Occipital lobe (tissue), 2 donors: Measurements from ENCODE around the gene DPRX. TPM values are rescaled to one million over a fixed set of nuclear protein-coding genes. Genes with fewer than 3 reads are reported as not detected.

Experiments
- DNase-seq: peaks from one replicate; lab custom pipeline; 2025; lab: John Stamatoyannopoulos, UW
- total RNA-seq: library from RNA; depleted of rRNA; stranded (reverse); fragments of >200 nt; gene quantifications from one replicate; pipeline ENCODE4 v1.2.3, GENCODE V29; 2014

Gene DPRX, protein sequence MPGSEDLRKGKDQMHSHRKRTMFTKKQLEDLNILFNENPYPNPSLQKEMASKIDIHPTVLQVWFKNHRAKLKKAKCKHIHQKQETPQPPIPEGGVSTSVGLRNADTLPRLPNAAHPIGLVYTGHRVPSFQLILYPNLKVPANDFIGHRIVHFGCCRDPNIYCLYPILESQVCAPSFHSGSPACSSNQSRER
- total RNA-seq: not detected

DNA sequence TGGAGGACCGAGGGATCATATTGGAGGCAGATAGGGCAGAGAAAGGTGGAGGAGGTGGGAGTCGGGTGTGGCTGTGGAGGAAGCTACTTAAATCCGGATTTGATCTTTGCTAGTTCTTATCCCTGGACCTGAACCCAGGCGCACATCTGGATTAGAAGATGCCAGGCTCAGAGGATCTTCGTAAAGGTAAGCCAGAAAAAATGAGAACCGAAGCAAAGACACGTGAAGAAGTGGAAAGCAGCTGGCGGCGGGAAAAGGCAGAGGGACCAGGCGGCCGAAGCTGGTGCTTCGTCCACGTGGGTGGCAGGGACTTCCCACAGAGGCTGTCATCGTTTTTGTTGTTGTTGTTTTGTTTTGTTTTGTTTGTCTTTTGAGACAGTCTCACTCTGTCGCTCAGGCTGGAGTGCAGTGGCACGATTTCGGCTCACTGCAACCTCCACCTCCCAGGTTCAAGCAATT lies at the start of gene DPRX:
Gene DPRX, plus strand, starts transcription at position 51 of the 459 bp plus-strand sequence. Its CDS starts 108 bp downstream, at position 159.
- no peak for DNase-seq

DNA sequence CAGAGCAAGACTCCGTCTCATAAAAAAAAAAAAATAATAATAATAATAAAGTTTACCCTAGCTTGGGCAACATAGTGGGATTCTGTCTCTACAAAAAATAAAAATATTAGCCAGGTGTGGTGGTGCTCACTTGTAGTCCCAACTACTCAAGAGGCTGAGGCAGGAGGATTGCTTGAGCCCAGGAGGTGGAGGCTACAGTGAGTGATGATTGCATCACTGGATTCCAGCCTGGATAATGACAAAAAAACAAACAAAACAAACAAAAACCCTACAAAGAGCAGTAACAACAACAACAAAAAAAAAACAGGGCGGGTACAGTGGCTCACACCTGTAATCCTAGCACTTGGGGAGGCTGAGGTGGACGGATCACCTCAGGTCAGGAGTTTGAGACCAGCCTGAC lies 48.6 kb upstream of the DPRX start:
- no peak for DNase-seq

GRCh38 chr19:53586277-53586691 lies 45.5 kb upstream of the DPRX start:
- DNase-seq: no peak

DNA sequence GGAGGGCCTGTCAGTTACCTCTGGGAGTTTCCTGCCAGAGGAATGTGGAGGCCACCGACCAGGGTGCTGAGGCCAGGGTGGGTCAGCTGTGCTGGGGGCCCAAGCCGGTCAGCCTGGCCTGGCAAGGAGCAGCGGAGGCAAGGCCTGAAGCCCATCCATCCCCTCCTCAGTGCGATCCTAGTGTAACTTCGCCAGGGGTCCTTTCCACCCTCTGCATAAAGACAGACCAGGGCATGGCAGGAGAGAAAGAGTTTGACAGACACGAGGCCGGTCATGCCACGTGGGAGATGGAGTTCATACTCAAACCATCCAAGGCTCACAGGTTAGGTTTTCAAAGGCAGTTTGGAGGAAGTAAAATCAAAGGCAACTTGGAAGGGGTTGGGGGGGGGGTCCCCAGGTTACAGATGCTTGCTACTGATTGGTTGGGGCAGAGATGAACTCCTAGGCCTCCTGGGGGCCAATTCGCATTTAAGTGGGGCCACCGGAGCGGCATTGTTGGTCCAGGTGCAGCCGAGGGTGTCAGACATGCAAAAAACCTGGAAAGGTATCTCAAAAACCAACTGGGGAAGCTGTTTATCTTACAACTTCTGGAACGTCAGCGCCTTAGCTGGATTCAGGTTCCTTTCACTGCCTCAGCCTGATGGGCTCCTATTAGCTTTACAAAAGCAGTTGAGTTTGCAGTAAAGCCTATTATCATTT lies 36.8 kb upstream of the DPRX start:
- no peak for DNase-seq

DNA sequence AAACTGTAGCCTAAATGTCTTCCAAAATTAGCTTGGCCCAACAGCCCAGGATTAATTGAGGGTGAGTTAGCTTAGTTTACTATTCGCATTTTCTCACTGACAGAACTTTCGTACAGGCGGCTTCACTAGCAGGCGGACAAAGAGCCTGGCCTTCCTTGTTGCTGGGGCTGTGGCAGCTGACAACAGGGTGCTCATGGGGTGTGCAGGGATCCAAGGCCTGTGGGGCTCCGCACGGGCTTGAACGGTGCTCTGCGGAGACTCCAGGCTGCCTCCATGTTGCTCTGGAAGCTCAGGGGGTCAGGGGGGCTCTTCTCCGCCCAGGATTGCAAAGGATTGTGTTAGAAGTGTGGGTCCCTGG lies 36.3 kb upstream of the DPRX start:
- no peak for DNase-seq

- DNase-seq: no peak
Observed at GRCh38 chr19:53596056-53596455, 35.7 kb upstream of the DPRX start.

- DNase-seq: no peak
Observed at GRCh38 chr19:53597023-53597422, 34.8 kb upstream of the DPRX start.

DNA sequence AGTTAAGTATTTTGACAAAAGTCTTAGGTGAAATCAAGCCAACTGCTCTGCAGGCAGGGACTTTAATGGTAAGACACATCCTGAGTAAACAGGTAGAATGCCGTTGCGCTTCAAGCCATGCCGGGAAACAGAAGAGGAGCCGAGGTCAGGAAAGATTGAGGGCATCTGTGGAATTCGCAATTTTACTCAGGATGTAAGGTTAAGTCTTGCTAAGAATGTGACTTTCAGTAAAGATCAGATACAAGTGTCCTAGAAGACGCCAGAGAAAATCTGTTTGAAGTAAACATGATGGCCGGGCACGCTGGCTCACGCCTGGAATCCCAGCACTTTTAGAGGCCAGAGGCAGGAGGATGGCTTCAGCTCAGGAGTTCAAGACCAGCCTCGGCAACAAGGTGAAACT lies 33.4 kb upstream of the DPRX start:
- no peak for DNase-seq

DNA sequence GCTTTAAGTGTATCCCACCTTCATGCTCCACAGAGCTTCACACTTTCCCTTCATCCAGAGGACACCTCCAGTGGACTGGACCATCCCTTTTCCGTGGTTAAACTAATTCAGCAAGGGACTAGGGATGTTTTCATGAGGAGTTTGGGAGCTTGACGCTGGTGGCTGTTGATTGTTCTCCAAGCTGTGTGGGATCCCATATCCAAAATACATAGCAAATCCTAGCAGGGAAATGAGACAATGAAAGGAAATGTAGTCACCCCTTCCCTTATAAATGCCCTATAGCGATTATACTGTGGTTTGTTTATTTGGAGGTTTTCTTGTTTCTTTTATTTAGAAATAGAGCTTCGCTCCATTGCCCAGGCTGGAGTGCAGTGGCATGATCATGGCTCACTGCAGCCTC lies 31.6 kb upstream of the DPRX start:
- DNase-seq: no peak

DNA sequence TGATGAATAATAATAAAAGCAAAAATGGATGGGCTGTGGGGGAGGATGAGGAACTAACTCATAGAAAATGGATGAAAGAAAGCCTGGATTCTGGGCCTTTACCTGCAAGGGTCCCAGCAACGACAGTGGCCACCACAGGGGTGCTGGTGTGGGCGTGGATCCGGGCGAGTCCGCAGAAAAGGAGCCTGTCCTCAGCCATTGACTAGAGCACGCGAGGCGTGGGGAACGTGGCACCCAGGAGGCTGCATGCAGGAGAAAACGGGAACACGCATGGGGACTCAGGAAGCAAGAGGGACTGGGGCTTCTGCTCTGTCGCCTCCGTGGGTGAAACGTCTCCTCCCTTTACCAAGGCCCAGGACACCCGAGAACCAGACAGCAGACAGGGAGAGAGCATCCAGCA lies 25.8 kb upstream of the DPRX start:
- DNase-seq: no peak

DNA sequence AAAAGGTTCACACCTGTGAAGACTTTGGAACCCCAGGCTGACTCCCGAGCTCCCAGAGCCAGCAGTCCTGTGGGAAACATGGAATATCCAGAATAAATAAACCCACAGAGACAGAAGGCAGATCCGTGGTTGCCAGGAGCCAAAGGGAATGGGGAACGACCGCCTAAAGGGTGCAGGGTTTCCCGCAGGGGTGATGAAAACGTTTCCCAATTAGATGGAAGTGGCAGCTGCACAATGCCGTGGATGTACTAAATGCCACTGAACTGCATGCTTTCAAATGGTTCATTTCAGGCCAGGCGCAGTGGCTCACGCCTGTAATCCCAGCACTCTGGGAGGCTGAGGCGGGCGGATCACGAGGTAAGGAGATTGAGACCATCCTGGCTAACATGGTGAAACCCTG lies 23.4 kb upstream of the DPRX start:
- no peak for DNase-seq

- no peak for DNase-seq
Observed at GRCh38 chr19:53612762-53613526, 18.9 kb upstream of the DPRX start.

GRCh38 chr19:53621885-53622740 lies 9.7 kb upstream of the DPRX start:
- DNase-seq: no peak

DNA sequence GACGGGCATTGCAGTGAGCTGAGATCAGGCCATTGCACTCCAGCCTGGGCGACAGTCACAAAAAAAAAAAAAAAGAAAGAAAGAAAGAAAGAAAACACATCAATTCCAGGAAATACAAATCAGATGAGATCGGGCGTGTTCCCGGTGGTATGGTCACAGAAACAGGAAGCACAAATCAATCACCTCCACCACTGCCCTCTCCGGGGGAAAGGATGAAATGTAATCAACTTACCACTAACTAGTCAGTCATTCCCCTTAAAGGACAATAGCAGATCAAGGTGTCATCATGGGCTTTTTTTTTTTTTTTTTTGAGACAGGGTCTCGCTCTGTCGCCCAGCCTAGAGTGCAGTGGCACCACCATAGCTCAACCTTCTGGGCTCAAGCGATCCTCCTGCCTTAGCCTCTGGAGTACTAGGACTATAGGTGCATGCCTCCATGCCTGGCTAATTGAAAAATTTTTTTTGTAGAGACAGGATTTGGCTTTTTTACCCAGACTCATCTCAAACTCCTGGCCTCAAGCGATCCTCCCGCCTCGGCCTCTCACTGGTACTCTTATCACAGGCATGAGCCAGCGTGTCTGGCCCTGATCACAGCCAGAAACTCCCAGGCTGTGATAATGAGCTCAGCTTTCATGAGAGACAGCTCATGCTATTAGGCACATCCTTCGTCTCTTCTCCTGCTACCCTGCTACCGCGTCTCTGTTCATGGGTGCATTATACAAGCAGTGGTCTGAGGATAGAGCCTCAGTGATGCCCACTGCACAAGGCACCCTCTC lies 6.8 kb upstream of the DPRX start:
- no peak for DNase-seq

DNA sequence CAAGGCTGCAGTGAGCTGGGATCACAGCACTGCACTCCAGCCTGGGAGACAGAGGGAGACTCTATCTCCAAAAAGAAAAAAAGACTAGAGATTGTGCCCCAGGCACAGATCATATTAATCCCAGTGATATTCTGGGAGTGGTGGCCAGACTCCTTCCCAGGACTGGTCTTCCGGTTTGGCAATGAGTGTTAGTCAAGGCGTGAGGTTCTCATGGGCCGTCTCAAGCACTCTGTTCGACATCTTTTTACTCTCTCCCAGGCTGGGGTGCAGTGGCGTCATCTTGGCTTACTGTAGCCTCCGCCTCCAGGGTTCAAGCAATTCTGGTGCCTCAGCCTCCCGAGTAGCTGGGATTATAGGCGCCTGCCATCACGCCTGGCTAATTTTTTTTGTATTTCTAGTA lies 5.3 kb upstream of the DPRX start:
- no peak for DNase-seq

DNA sequence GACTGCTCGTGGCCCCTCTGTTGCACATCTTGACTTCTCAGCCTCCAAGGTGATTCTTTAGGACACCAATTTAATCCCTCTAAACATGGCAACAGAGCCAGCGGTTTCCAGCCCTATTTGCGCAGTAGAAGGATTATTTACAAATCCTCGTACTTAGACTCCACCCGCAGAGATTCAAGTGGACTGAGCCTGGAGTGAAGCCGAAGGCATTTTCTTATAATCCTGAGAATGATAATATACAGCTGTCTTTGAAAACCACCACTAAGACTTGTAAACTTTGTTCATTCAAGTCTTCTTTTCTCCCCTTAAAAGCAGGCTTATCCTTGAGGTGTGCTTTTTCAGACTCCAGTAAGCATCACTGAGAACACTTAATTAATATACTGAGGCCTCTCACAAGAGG lies 4.8 kb upstream of the DPRX start:
- DNase-seq: no peak

DNA sequence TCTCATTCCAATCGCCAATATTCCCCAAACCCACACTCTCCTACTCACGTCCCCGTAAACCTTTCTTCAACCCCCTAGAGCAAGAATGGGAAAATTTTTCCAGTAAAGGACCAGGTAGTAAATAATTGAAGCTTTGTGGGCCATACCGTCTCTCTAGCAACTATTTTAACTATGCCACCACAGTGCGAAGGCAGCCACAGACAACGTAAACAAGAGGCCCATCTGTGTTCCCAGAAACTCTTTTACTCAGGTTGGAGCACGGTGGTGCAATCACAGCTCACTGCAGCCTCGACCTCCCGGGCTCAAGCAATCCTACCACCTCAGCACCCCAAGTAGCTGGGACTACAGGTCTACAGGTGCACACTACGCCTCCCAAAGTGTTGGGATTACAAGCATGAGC lies 3.0 kb downstream of the DPRX start:
- no peak for DNase-seq

DNA sequence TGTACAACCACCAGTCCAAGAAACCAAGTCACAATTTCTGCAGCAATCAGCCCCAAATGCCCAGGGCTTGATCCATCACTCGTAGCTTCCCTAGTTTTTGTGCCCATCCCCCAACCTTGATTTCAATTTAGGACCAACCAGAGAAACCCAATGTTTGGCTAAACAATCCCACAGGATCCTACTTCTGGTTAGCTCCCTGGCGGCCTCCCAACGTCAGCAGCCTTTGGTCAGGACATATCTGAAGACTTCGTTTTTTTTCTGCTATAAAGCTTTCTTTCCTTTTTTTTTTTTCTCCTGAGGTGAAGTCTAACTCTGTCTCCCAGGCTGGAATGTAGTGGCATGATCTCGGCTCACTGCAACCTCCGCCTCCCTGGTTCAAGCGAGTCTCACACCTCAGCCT lies 7.7 kb downstream of the DPRX start:
- no peak for DNase-seq

GRCh38 chr19:53642381-53643099 lies 10.7 kb downstream of the DPRX start:
- no peak for DNase-seq

GRCh38 chr19:53644061-53644816 lies 12.4 kb downstream of the DPRX start:
- no peak for DNase-seq
